ENCODE measurements around the gene RAPGEF1.

Gene RAPGEF1

GRCh38 chr9:131579789-131580211 is 160.1 kb downstream of the RAPGEF1 start:
- no peaks in the 10 kb centered on the region for H3K27me3 ChIP-seq (replicated peaks; ENCODE audit: insufficient read depth, low read length)
- no peaks in the 10 kb centered on the region for H3K79me2 ChIP-seq (ENCODE audit: low read length)
- H3K4me2 ChIP-seq (ENCODE audit: low read depth, low read length): no peak overlapping the region
- no peak overlapping the region for H3K27ac ChIP-seq (ENCODE audit: low read length)
- H3K4me3 ChIP-seq (ENCODE audit: low read length): no peak overlapping the region
- TF ChIP-seq EZH2phosphoT487 (IDR thresholded peaks at IDR 0.05; ENCODE audit: low read length) (no peak), CTCF (IDR thresholded peaks at IDR 0.05; ENCODE audit: low read length) (no peak), EZH2 (optimal IDR thresholded peaks at IDR 0.05; ENCODE audit: low read depth, low read length) (no peak)
- DNase-seq: no peak
- no peaks in the 10 kb centered on the region; the same call in 1 of the 2 replicates for H4K20me1 ChIP-seq (ENCODE audit: insufficient read depth, low read length)
- H3F3A ChIP-seq (ENCODE audit: insufficient read depth, low read length): no peaks in the 10 kb centered on the region
- no peak overlapping the region for H3K9ac ChIP-seq (ENCODE audit: low read length)
- H3K36me3 ChIP-seq (replicated peaks; ENCODE audit: insufficient read depth, low read length): peaks cover 3% of the 10 kb centered on the region; the same call in 1 of the 2 replicates
- H3K9me2 ChIP-seq (replicated peaks; ENCODE audit: insufficient read depth, low read length): no peaks in the 10 kb centered on the region
- no peaks in the 10 kb centered on the region for H3K9me3 ChIP-seq (replicated peaks; ENCODE audit: insufficient read depth, low read length)
- no peak overlapping the region for H2AFZ ChIP-seq (ENCODE audit: low read length)
- H3K4me1 ChIP-seq (ENCODE audit: low read length): no peaks in the 10 kb centered on the region

- TF ChIP-seq EZH2phosphoT487 (IDR thresholded peaks at IDR 0.05; ENCODE audit: low read length) (no peak), EZH2 (optimal IDR thresholded peaks at IDR 0.05; ENCODE audit: low read depth, low read length) (no peak), CTCF (IDR thresholded peaks at IDR 0.05; ENCODE audit: low read length) (no peak)
- no peak overlapping the region for H3K4me3 ChIP-seq (ENCODE audit: low read length)
- H3K79me2 ChIP-seq (ENCODE audit: low read length): no peaks in the 10 kb centered on the region
- peaks cover 3% of the 10 kb centered on the region; the same call in 1 of the 2 replicates for H3K36me3 ChIP-seq (replicated peaks; ENCODE audit: insufficient read depth, low read length)
- no peaks in the 10 kb centered on the region for H3F3A ChIP-seq (ENCODE audit: insufficient read depth, low read length)
- no peaks in the 10 kb centered on the region for H3K9me2 ChIP-seq (replicated peaks; ENCODE audit: insufficient read depth, low read length)
- H3K9me3 ChIP-seq (replicated peaks; ENCODE audit: insufficient read depth, low read length): no peaks in the 10 kb centered on the region
- no peak for DNase-seq
- no peaks in the 10 kb centered on the region for H3K27me3 ChIP-seq (replicated peaks; ENCODE audit: insufficient read depth, low read length)
- no peak overlapping the region for H3K9ac ChIP-seq (ENCODE audit: low read length)
- no peaks in the 10 kb centered on the region for H3K4me1 ChIP-seq (ENCODE audit: low read length)
- no peaks in the 10 kb centered on the region; the same call in 1 of the 2 replicates for H4K20me1 ChIP-seq (ENCODE audit: insufficient read depth, low read length)
- H2AFZ ChIP-seq (ENCODE audit: low read length): no peak overlapping the region
- no peak overlapping the region for H3K27ac ChIP-seq (ENCODE audit: low read length)
- H3K4me2 ChIP-seq (ENCODE audit: low read depth, low read length): no peak overlapping the region
Observed at GRCh38 chr9:131578731-131579504, 161.0 kb downstream of the RAPGEF1 start.

GRCh38 chr9:131578021-131578420 is 161.9 kb downstream of the RAPGEF1 start:
- TF ChIP-seq CTCF (IDR thresholded peaks at IDR 0.05; ENCODE audit: low read length) (no peak), EZH2phosphoT487 (IDR thresholded peaks at IDR 0.05; ENCODE audit: low read length) (no peak), EZH2 (optimal IDR thresholded peaks at IDR 0.05; ENCODE audit: low read depth, low read length) (no peak)
- no peak for DNase-seq
- Histone ChIP-seq H3K4me1 (ENCODE audit: low read length) (no peaks in the 10 kb centered on the region), H3K9me3 (replicated peaks; ENCODE audit: insufficient read depth, low read length) (no peaks in the 10 kb centered on the region), H3K9ac (ENCODE audit: low read length) (no peak overlapping the region), H4K20me1 (ENCODE audit: insufficient read depth, low read length) (no peaks in the 10 kb centered on the region; the same call in 1 of the 2 replicates), H2AFZ (ENCODE audit: low read length) (no peak overlapping the region), H3K4me3 (ENCODE audit: low read length) (no peak overlapping the region), H3K4me2 (ENCODE audit: low read depth, low read length) (no peak overlapping the region), H3K27ac (ENCODE audit: low read length) (no peak overlapping the region), H3K9me2 (replicated peaks; ENCODE audit: insufficient read depth, low read length) (no peaks in the 10 kb centered on the region), H3K79me2 (ENCODE audit: low read length) (no peaks in the 10 kb centered on the region), H3K27me3 (replicated peaks; ENCODE audit: insufficient read depth, low read length) (no peaks in the 10 kb centered on the region), H3K36me3 (replicated peaks; ENCODE audit: insufficient read depth, low read length) (peaks cover 3% of the 10 kb centered on the region; the same call in 1 of the 2 replicates), H3F3A (ENCODE audit: insufficient read depth, low read length) (no peaks in the 10 kb centered on the region)
